ENCODE data around the gene SLC16A5.

DNA sequence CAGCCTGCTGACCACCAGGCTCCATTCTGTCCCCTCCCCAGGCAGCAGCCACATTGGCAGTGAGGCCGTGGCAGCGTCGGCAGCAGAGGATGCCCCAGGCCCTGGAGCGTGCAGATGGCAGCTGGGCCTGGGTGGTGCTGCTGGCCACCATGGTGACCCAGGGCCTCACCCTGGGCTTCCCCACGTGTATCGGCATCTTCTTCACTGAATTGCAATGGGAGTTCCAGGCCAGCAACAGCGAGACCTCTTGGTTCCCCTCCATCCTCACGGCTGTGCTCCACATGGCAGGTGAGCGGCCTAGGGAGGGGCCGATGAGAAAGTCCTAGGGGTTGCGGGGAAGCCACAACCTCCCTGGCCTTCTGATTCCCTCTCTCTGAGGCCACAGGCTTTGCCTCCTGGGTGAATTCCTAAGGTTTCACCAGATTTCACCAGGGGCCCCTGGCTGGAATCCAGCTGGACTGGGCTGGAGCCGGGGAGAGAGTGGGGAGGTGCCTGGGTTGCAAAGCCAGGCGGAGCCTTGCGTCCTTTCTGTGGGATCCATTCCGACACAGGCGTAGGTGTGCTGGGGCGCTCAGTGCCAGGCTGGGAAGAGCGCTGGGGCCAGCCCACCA lies 5.9 kb downstream of the SLC16A5 start:
- TF ChIP-seq SP1 (IDR thresholded peaks at IDR 0.05): no peak
- TF ChIP-seq FOXA1 (IDR thresholded peaks at IDR 0.05): no peak
- no peak for TF ChIP-seq BHLHE40 (IDR thresholded peaks at IDR 0.05; ENCODE audit: borderline replicate concordance)
- TF ChIP-seq FOXK2 (IDR thresholded peaks at IDR 0.05): no peak
- no peak for TF ChIP-seq SUZ12 (IDR thresholded peaks at IDR 0.05)
- TF ChIP-seq TARDBP (IDR thresholded peaks at IDR 0.05): no peak
- TF ChIP-seq HDGF (IDR thresholded peaks at IDR 0.05; ENCODE audit: borderline replicate concordance): no peak
- TF ChIP-seq LEF1 (IDR thresholded peaks at IDR 0.05; ENCODE audit: borderline replicate concordance): no peak
- no peak for TF ChIP-seq FOXM1 (IDR thresholded peaks at IDR 0.05; ENCODE audit: borderline replicate concordance)
- TF ChIP-seq PKNOX1 (IDR thresholded peaks at IDR 0.05): no peak
- no peak for TF ChIP-seq ELF4 (IDR thresholded peaks at IDR 0.05)
- no peak for TF ChIP-seq ZNF384 (IDR thresholded peaks at IDR 0.05)

Measured in HEK293T (cell line).